Transverse colon (tissue), 4 donors: ENCODE measurements around the gene MC1R.

Source experiments
- POLR2AphosphoS5 ChIP-seq, 3 donors: sonication (generic); formaldehyde crosslinking; IDR thresholded peaks; one replicate each; pipeline ENCODE4 v1.6.1; 2016; ENCODE audit warnings: antibody characterized with exemption in 3 of 3
- TF ChIP-seq, protein P1 (sequence below), 5 experiments: fragments of 200-600 bp in 3 of 5; fragments of 450-650 bp in 2 of 5; sonication (generic) in 3 of 5; IDR thresholded peaks; 1 replicate in 2 of 5; 2 replicates in 3 of 5; pipeline ENCODE4 v1.5.1; 2016 to 2017; ENCODE audit warnings: antibody characterized with exemption in 5 of 5, inconsistent platforms in 3 of 5, mild to moderate bottlenecking in 2 of 5, moderate library complexity in 1 of 5

DNA sequence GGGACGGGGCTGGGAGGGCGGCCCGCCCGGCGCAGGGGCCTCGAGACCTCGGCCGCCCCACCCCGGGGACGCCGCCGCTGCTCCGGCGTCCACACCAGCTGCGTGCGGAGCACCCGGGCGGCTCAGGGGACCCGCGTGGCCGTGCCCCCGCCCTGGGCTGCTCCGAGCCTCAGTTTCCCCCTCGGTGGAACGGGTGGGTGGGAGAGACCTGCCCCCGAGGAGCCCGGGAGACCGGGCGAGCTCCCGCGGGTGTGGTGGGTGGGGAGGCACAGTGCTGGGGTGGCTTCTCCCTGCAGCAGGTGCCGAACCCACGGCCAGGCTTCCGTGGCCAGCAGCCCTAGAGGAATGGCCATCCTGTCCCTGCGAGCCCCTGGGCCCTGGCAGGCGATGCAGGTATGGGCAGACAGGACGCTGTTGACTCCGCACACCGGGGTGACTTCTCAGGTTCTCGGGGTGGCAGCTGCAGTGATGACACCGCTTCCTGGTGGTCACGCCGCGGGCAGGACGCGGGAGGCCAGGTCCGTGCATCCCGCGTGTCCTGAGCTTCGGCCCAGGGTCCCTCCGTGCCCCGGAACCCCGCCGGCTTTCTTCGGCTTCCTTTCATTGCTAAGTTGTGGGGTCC lies 30.6 kb downstream of the MC1R start:
- no peak for TF ChIP-seq POLR2AphosphoS5 (IDR thresholded peaks at IDR 0.05)
- TF ChIP-seq, protein P1, sequence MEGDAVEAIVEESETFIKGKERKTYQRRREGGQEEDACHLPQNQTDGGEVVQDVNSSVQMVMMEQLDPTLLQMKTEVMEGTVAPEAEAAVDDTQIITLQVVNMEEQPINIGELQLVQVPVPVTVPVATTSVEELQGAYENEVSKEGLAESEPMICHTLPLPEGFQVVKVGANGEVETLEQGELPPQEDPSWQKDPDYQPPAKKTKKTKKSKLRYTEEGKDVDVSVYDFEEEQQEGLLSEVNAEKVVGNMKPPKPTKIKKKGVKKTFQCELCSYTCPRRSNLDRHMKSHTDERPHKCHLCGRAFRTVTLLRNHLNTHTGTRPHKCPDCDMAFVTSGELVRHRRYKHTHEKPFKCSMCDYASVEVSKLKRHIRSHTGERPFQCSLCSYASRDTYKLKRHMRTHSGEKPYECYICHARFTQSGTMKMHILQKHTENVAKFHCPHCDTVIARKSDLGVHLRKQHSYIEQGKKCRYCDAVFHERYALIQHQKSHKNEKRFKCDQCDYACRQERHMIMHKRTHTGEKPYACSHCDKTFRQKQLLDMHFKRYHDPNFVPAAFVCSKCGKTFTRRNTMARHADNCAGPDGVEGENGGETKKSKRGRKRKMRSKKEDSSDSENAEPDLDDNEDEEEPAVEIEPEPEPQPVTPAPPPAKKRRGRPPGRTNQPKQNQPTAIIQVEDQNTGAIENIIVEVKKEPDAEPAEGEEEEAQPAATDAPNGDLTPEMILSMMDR (IDR thresholded peaks at IDR 0.05): no peak
